Fibroblast of lung (primary cell): ENCODE results near the gene SKIC3. TPM values are rescaled to one million over a fixed set of nuclear protein-coding genes. Genes with fewer than 3 reads are reported as not detected.

Source experiments
- DNase-seq, 2 donors: peaks; one replicate each; pipeline versions ENCODE4 v3.0.0 to v3.0.0-alpha.2; 2010; ENCODE audit warnings: low read depth in 2 of 2
- H2AFZ ChIP-seq: 2 replicates; pipeline ENCODE4 v1.5.1; 2012; ENCODE audit warnings: low read length, control low read depth, inconsistent platforms
- H3K27ac ChIP-seq: 2 replicates; pipeline ENCODE4 v1.5.1; 2011; ENCODE audit warnings: low read length, control low read depth; ENCODE audit not compliant: insufficient read depth
- H3K27me3 ChIP-seq: 2 replicates; pipeline ENCODE4 v1.5.1; 2011; ENCODE audit warnings: mild to moderate bottlenecking, low read length; ENCODE audit not compliant: control insufficient read depth, insufficient read depth
- H3K36me3 ChIP-seq: 2 replicates; pipeline ENCODE4 v1.5.1; 2011; ENCODE audit warnings: low read length; ENCODE audit not compliant: control insufficient read depth, insufficient read depth
- H3K4me1 ChIP-seq: 2 replicates; pipeline ENCODE4 v1.5.1; 2011; ENCODE audit warnings: low read length; ENCODE audit not compliant: control insufficient read depth, insufficient read depth; ENCODE audit errors: extremely low read depth
- H3K4me2 ChIP-seq: 2 replicates; pipeline ENCODE4 v1.5.1; 2011; ENCODE audit warnings: low read length, control low read depth; ENCODE audit not compliant: insufficient read depth; ENCODE audit errors: extremely low read depth
- H3K4me3 ChIP-seq, 4 experiments: fragments of 200-600 bp in 1 of 4; sonication (generic) in 1 of 4; replicated peaks in 1 of 4; 2 replicates each; pipeline ENCODE4 v1.5.1; 2011 to 2016; ENCODE audit warnings: low read length in 4 of 4, low read depth in 3 of 4, mild to moderate bottlenecking in 3 of 4, control low read depth in 2 of 4, inconsistent platforms in 1 of 4, mixed read lengths in 1 of 4; ENCODE audit not compliant: insufficient read depth in 1 of 4; ENCODE audit errors: control extremely low read depth in 1 of 4
- H3K79me2 ChIP-seq: 2 replicates; pipeline ENCODE4 v1.5.1; 2012; ENCODE audit warnings: mild to moderate bottlenecking, low read length, inconsistent platforms; ENCODE audit not compliant: control insufficient read depth, insufficient read depth
- H3K9ac ChIP-seq: 2 replicates; pipeline ENCODE4 v1.5.1; 2011; ENCODE audit warnings: mild to moderate bottlenecking, low read length, control low read depth; ENCODE audit not compliant: insufficient read depth
- H3K9me3 ChIP-seq: 2 replicates; pipeline ENCODE4 v1.5.1; 2012; ENCODE audit warnings: low read depth, low read length; ENCODE audit not compliant: control insufficient read depth, insufficient read depth
- H4K20me1 ChIP-seq: 2 replicates; pipeline ENCODE4 v1.5.1; 2011; ENCODE audit warnings: low read length; ENCODE audit not compliant: control insufficient read depth, insufficient read depth; ENCODE audit errors: extremely low read depth
- CTCF ChIP-seq, 2 donors: IDR thresholded peaks in 1 of 2; conservative IDR thresholded peaks in 1 of 2; 1 replicate in 1 of 2; 2 replicates in 1 of 2; pipeline ENCODE4 v1.5.1; 2011 to 2012; ENCODE audit warnings: low read length in 2 of 2, control low read depth in 1 of 2, inconsistent platforms in 1 of 2, low read depth in 1 of 2, mild to moderate bottlenecking in 1 of 2
- EZH2 ChIP-seq: IDR thresholded peaks from 2 replicates; pipeline ENCODE4 v1.5.1; 2012; ENCODE audit warnings: low read length, control low read depth, mild to moderate bottlenecking; ENCODE audit errors: missing control alignments
- polyA plus RNA-seq, 2 donors: library from polyadenylated mRNA; depleted of rRNA in 1 of 2; stranded (reverse) in 1 of 2; unstranded in 1 of 2; fragments of >200 nt; gene quantifications; 2 replicates each; pipeline ENCODE4 v1.2.1, GENCODE V29; 2011 to 2012; ENCODE audit warnings: missing spikeins in 1 of 2
- total RNA-seq: library from RNA; depleted of rRNA; stranded (reverse); fragments of >200 nt; gene quantifications from 2 replicates; pipeline ENCODE4 v1.2.1, GENCODE V29; 2014

Gene SKIC3
- total and polyA plus RNA-seq, 2 donors (not counting 1 experiment from before 2014, with no cell fraction given), result 105 to 152 TPM

GRCh38 chr5:95562282-95562681 lies 7.5 kb upstream of the SKIC3 start:
- Histone ChIP-seq H3K9me3 (no peaks in the 10 kb centered on the region), H3K9ac (no peak overlapping the region), H3K4me1 (no peaks in the 10 kb centered on the region), H3K4me2 (no peak overlapping the region), H4K20me1 (no peaks in the 10 kb centered on the region), H3K36me3 (no peaks in the 10 kb centered on the region), H3K79me2 (peaks cover 2% of the 10 kb centered on the region), H3K27ac (no peak overlapping the region), H2AFZ (no peak overlapping the region), H3K4me3 (no peak overlapping the region), H3K27me3 (no peaks in the 10 kb centered on the region)
- no peak for TF ChIP-seq EZH2
- no peak for DNase-seq

- Histone ChIP-seq H3K9ac (no peak overlapping the region), H4K20me1 (no peaks in the 10 kb centered on the region), H3K4me1 (peaks cover 2% of the 10 kb centered on the region), H3K9me3 (no peaks in the 10 kb centered on the region), H3K4me2 (no peak overlapping the region), H2AFZ (no peak overlapping the region), H3K36me3 (no peaks in the 10 kb centered on the region), H3K4me3 (no peak overlapping the region), H3K79me2 (peaks cover 26% of the 10 kb centered on the region), H3K27me3 (no peaks in the 10 kb centered on the region), H3K27ac (no peak overlapping the region)
- TF ChIP-seq CTCF (conservative IDR thresholded peaks at IDR 0.05 in 1 of 2, IDR thresholded peaks at IDR 0.05 in 1 of 2; ENCODE audit: low read depth in 1 of 2, low read length in 2 of 2) (no peak), EZH2 (no peak)
- no peak for DNase-seq
These were observed 3.1 kb upstream of the SKIC3 start for GRCh38 chr5:95557841-95558240.

- peak overlapping the region; percentile 74 to 93 (median 84) for H3K4me3 ChIP-seq
- H3K4me2 ChIP-seq, result peak overlapping the region; percentile 92
- peak overlapping the region; percentile 77 for H3K27ac ChIP-seq
- H3K79me2 ChIP-seq, result peaks cover 43% of the 10 kb centered on the region
- peaks cover 2% of the 10 kb centered on the region for H3K36me3 ChIP-seq
- no peaks in the 10 kb centered on the region for H4K20me1 ChIP-seq
- peak overlapping the region; percentile 66 for H3K9ac ChIP-seq
- H3K4me1 ChIP-seq, result peaks cover 2% of the 10 kb centered on the region
- DNase-seq, result peak in 1 of 2 donors; percentile 18
- no peaks in the 10 kb centered on the region for H3K9me3 ChIP-seq
- H3K27me3 ChIP-seq, result no peaks in the 10 kb centered on the region
- H2AFZ ChIP-seq, result peak overlapping the region; percentile 83
- no peak for TF ChIP-seq CTCF (conservative IDR thresholded peaks at IDR 0.05 in 1 of 2, IDR thresholded peaks at IDR 0.05 in 1 of 2; ENCODE audit: low read depth in 1 of 2, low read length in 2 of 2)
- no peak for TF ChIP-seq EZH2
These were observed 776 bp upstream of the SKIC3 start for GRCh38 chr5:95555553-95555952.
